ENCODE data around the gene PQBP1.

The PQBP1 gene

GRCh38 chrX:48920718-48921104, 23.0 kb downstream of the PQBP1 start:
- no CpG with 5 or more reads among the region's 4 CpGs for WGBS (ENCODE audit: insufficient coverage, insufficient read length)
- DNase-seq (ENCODE audit: low read depth, low spot score) = no peak
- H3K27me3 ChIP-seq (ENCODE audit: control insufficient read depth, insufficient read depth, low read length) = no peaks in the 10 kb centered on the region
- H3K36me3 ChIP-seq (ENCODE audit: control insufficient read depth, insufficient read depth, low read length) = peaks cover 5% of the 10 kb centered on the region; the same call in 1 of the 2 replicates
- peaks cover 4% of the 10 kb centered on the region; the same call in 1 of the 2 replicates for H3K4me1 ChIP-seq (ENCODE audit: control insufficient read depth, insufficient read depth, low read length)
- no peak overlapping the region for H3K27ac ChIP-seq (ENCODE audit: low read length)
- no peak overlapping the region for H3K4me3 ChIP-seq (ENCODE audit: low read length)
- H3K9me3 ChIP-seq (ENCODE audit: control insufficient read depth, insufficient read depth, low read length) = no peaks in the 10 kb centered on the region

- Histone ChIP-seq H3K27ac (ENCODE audit: low read length) (no peak overlapping the region), H3K4me3 (ENCODE audit: low read length) (no peak overlapping the region), H3K4me1 (ENCODE audit: control insufficient read depth, insufficient read depth, low read length) (peaks cover 6% of the 10 kb centered on the region; the same call in 1 of the 2 replicates), H3K27me3 (ENCODE audit: control insufficient read depth, insufficient read depth, low read length) (no peaks in the 10 kb centered on the region), H3K36me3 (ENCODE audit: control insufficient read depth, insufficient read depth, low read length) (peaks cover 5% of the 10 kb centered on the region; the same call in 1 of the 2 replicates), H3K9me3 (ENCODE audit: control insufficient read depth, insufficient read depth, low read length) (no peaks in the 10 kb centered on the region)
- WGBS (ENCODE audit: insufficient coverage, insufficient read length) = no CpG with 5 or more reads among the region's 13 CpGs
- DNase-seq (ENCODE audit: low read depth, low spot score) = no peak
These were observed 26.0 kb downstream of the PQBP1 start for GRCh38 chrX:48923771-48924170.

- no peaks in the 10 kb centered on the region for H3K9me3 ChIP-seq (ENCODE audit: control insufficient read depth, insufficient read depth, low read length)
- peaks cover 6% of the 10 kb centered on the region; the same call in 1 of the 2 replicates for H3K4me1 ChIP-seq (ENCODE audit: control insufficient read depth, insufficient read depth, low read length)
- H3K27me3 ChIP-seq (ENCODE audit: control insufficient read depth, insufficient read depth, low read length) = no peaks in the 10 kb centered on the region
- DNase-seq (ENCODE audit: low read depth, low spot score) = no peak
- H3K27ac ChIP-seq (ENCODE audit: low read length) = no peak overlapping the region
- no peak overlapping the region for H3K4me3 ChIP-seq (ENCODE audit: low read length)
- no CpG with 5 or more reads among the region's 5 CpGs for WGBS (ENCODE audit: insufficient coverage, insufficient read length)
- H3K36me3 ChIP-seq (ENCODE audit: control insufficient read depth, insufficient read depth, low read length) = peaks cover 5% of the 10 kb centered on the region; the same call in 1 of the 2 replicates
These were observed 26.5 kb downstream of the PQBP1 start for GRCh38 chrX:48924270-48924669.

GRCh38 chrX:48927123-48927522, 29.4 kb downstream of the PQBP1 start:
- Histone ChIP-seq H3K9me3 (ENCODE audit: control insufficient read depth, insufficient read depth, low read length) (no peaks in the 10 kb centered on the region), H3K4me3 (ENCODE audit: low read length) (no peak overlapping the region), H3K4me1 (ENCODE audit: control insufficient read depth, insufficient read depth, low read length) (peaks cover 2% of the 10 kb centered on the region; the same call in 1 of the 2 replicates), H3K27me3 (ENCODE audit: control insufficient read depth, insufficient read depth, low read length) (no peaks in the 10 kb centered on the region), H3K27ac (ENCODE audit: low read length) (no peak overlapping the region), H3K36me3 (ENCODE audit: control insufficient read depth, insufficient read depth, low read length) (peaks cover 5% of the 10 kb centered on the region; the same call in 1 of the 2 replicates)
- WGBS (ENCODE audit: insufficient coverage, insufficient read length) = no CpG with 5 or more reads among the region's 5 CpGs
- no peak for DNase-seq (ENCODE audit: low read depth, low spot score)

GRCh38 chrX:48927736-48928382, 30.1 kb downstream of the PQBP1 start:
- H3K4me3 ChIP-seq (ENCODE audit: low read length) = no peak overlapping the region
- WGBS (ENCODE audit: insufficient coverage, insufficient read length) = no CpG with 5 or more reads among the region's 2 CpGs
- H3K9me3 ChIP-seq (ENCODE audit: control insufficient read depth, insufficient read depth, low read length) = no peaks in the 10 kb centered on the region
- no peaks in the 10 kb centered on the region for H3K27me3 ChIP-seq (ENCODE audit: control insufficient read depth, insufficient read depth, low read length)
- no peak for DNase-seq (ENCODE audit: low read depth, low spot score)
- H3K4me1 ChIP-seq (ENCODE audit: control insufficient read depth, insufficient read depth, low read length) = peaks cover 2% of the 10 kb centered on the region; the same call in 1 of the 2 replicates
- H3K27ac ChIP-seq (ENCODE audit: low read length) = peak overlapping the region; percentile 83
- H3K36me3 ChIP-seq (ENCODE audit: control insufficient read depth, insufficient read depth, low read length) = peaks cover 5% of the 10 kb centered on the region; the same call in 1 of the 2 replicates

GRCh38 chrX:48933757-48934156, 36.0 kb downstream of the PQBP1 start:
- no CpG with 5 or more reads among the region's 2 CpGs for WGBS (ENCODE audit: insufficient coverage, insufficient read length)
- no peak for DNase-seq (ENCODE audit: low read depth, low spot score)

GRCh38 chrX:48934581-48935300, 37.0 kb downstream of the PQBP1 start:
- Histone ChIP-seq H3K9me3 (ENCODE audit: control insufficient read depth, insufficient read depth, low read length) (no peaks in the 10 kb centered on the region), H3K36me3 (ENCODE audit: control insufficient read depth, insufficient read depth, low read length) (peaks cover 5% of the 10 kb centered on the region; the same call in 1 of the 2 replicates), H3K4me1 (ENCODE audit: control insufficient read depth, insufficient read depth, low read length) (peaks cover 4% of the 10 kb centered on the region; the same call in 1 of the 2 replicates), H3K27me3 (ENCODE audit: control insufficient read depth, insufficient read depth, low read length) (no peaks in the 10 kb centered on the region), H3K4me3 (ENCODE audit: low read length) (no peak overlapping the region), H3K27ac (ENCODE audit: low read length) (no peak overlapping the region)
- WGBS (ENCODE audit: insufficient coverage, insufficient read length) = no CpG with 5 or more reads among the region's 7 CpGs
- DNase-seq (ENCODE audit: low read depth, low spot score) = no peak

More at GRCh38 chrX:48933757-48934156, 36.0 kb downstream of the PQBP1 start:
- Histone ChIP-seq H3K4me3 (ENCODE audit: low read length) (no peak overlapping the region), H3K9me3 (ENCODE audit: control insufficient read depth, insufficient read depth, low read length) (no peaks in the 10 kb centered on the region), H3K4me1 (ENCODE audit: control insufficient read depth, insufficient read depth, low read length) (peaks cover 4% of the 10 kb centered on the region; the same call in 1 of the 2 replicates), H3K36me3 (ENCODE audit: control insufficient read depth, insufficient read depth, low read length) (peaks cover 5% of the 10 kb centered on the region; the same call in 1 of the 2 replicates), H3K27ac (ENCODE audit: low read length) (no peak overlapping the region), H3K27me3 (ENCODE audit: control insufficient read depth, insufficient read depth, low read length) (no peaks in the 10 kb centered on the region)

- no CpG with 5 or more reads among the region's 1 CpG for WGBS (ENCODE audit: insufficient coverage, insufficient read length)
- H3K9me3 ChIP-seq (ENCODE audit: control insufficient read depth, insufficient read depth, low read length) = no peaks in the 10 kb centered on the region
- no peak for DNase-seq (ENCODE audit: low read depth, low spot score)
- H3K36me3 ChIP-seq (ENCODE audit: control insufficient read depth, insufficient read depth, low read length) = peaks cover 5% of the 10 kb centered on the region; the same call in 1 of the 2 replicates
- no peaks in the 10 kb centered on the region for H3K27me3 ChIP-seq (ENCODE audit: control insufficient read depth, insufficient read depth, low read length)
- no peak overlapping the region for H3K27ac ChIP-seq (ENCODE audit: low read length)
- H3K4me3 ChIP-seq (ENCODE audit: low read length) = no peak overlapping the region
- peaks cover 4% of the 10 kb centered on the region; the same call in 1 of the 2 replicates for H3K4me1 ChIP-seq (ENCODE audit: control insufficient read depth, insufficient read depth, low read length)
These were observed 37.6 kb downstream of the PQBP1 start for GRCh38 chrX:48935301-48935670.

GRCh38 chrX:48936429-48937053, 38.8 kb downstream of the PQBP1 start:
- DNase-seq (ENCODE audit: low read depth, low spot score) = no peak
- H3K4me3 ChIP-seq (ENCODE audit: low read length) = no peak overlapping the region
- peaks cover 4% of the 10 kb centered on the region; the same call in 1 of the 2 replicates for H3K4me1 ChIP-seq (ENCODE audit: control insufficient read depth, insufficient read depth, low read length)
- H3K36me3 ChIP-seq (ENCODE audit: control insufficient read depth, insufficient read depth, low read length) = peaks cover 7% of the 10 kb centered on the region; the same call in 1 of the 2 replicates
- H3K27ac ChIP-seq (ENCODE audit: low read length) = no peak overlapping the region
- WGBS (ENCODE audit: insufficient coverage, insufficient read length) = no CpG with 5 or more reads among the region's 8 CpGs
- H3K27me3 ChIP-seq (ENCODE audit: control insufficient read depth, insufficient read depth, low read length) = no peaks in the 10 kb centered on the region
- H3K9me3 ChIP-seq (ENCODE audit: control insufficient read depth, insufficient read depth, low read length) = no peaks in the 10 kb centered on the region

Measured in iPS DF 6.9 (cell line).